AG09309 (cell line): ENCODE results near the gene CMTM1.
"Not testable (repeated sequence)": the region's sequence is repeated elsewhere in the genome, so short reads cannot be mapped to it uniquely, and the experiment has no call there.

Experiments
- DNase-seq: peaks from one replicate; pipeline ENCODE4 v3.0.0-alpha.2; 2010; ENCODE audit warnings: low read depth
- H3K4me3 ChIP-seq: 2 replicates; pipeline ENCODE4 v1.5.1; 2011; ENCODE audit warnings: mild to moderate bottlenecking, low read depth, low read length, moderate library complexity; ENCODE audit not compliant: control insufficient read depth
- TF ChIP-seq, protein P1 (sequence below): IDR thresholded peaks from 2 replicates; pipeline ENCODE4 v1.5.1; 2011; ENCODE audit warnings: mild to moderate bottlenecking, low read depth, low read length, inconsistent platforms; ENCODE audit not compliant: insufficient read depth, control insufficient read depth; ENCODE audit errors: missing control alignments

The CMTM1 gene

DNA sequence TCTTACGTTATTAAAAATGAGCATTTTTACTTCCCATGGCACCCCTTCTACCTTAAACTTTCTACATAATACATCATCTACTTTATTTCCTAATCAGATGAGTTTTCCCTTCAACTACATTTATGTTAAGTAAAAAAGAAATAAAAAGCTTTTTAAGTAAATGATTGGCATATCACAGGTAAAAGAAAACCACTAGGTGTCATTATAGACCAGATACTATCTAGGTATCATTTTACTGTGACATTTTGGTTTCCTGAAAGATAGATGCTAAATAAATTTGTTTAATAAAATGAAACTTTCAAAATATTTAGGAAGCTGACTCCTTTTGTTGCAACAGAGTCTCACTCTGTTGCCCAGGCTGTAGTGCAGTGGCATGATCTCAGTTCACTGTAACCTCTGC is 3.8 kb upstream of the CMTM1 start:
- TF ChIP-seq, protein P1, sequence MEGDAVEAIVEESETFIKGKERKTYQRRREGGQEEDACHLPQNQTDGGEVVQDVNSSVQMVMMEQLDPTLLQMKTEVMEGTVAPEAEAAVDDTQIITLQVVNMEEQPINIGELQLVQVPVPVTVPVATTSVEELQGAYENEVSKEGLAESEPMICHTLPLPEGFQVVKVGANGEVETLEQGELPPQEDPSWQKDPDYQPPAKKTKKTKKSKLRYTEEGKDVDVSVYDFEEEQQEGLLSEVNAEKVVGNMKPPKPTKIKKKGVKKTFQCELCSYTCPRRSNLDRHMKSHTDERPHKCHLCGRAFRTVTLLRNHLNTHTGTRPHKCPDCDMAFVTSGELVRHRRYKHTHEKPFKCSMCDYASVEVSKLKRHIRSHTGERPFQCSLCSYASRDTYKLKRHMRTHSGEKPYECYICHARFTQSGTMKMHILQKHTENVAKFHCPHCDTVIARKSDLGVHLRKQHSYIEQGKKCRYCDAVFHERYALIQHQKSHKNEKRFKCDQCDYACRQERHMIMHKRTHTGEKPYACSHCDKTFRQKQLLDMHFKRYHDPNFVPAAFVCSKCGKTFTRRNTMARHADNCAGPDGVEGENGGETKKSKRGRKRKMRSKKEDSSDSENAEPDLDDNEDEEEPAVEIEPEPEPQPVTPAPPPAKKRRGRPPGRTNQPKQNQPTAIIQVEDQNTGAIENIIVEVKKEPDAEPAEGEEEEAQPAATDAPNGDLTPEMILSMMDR, result no peak
- DNase-seq, result no peak
- H3K4me3 ChIP-seq, result no peak overlapping the region

DNA sequence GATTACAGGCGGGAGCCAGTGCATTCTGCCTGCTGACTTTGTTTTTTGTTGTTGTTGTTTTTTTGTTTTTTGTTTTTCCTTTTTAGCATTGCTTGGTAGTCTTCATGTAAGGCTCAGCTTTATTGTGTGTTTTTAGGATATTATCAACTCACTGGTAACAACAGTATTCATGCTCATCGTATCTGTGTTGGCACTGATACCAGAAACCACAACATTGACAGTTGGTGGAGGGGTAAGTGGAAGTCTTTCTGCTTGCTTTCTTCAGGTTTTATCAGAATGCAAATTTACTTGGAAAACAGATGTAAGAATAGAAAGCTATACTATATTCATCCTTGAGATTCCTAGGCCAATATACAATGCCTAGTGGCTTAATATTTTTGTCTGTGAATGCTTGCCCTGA is 3.3 kb upstream of the CMTM1 start:
- DNase-seq, result no peak
- TF ChIP-seq, protein P1, result no peak
- H3K4me3 ChIP-seq, result no peak overlapping the region

DNA sequence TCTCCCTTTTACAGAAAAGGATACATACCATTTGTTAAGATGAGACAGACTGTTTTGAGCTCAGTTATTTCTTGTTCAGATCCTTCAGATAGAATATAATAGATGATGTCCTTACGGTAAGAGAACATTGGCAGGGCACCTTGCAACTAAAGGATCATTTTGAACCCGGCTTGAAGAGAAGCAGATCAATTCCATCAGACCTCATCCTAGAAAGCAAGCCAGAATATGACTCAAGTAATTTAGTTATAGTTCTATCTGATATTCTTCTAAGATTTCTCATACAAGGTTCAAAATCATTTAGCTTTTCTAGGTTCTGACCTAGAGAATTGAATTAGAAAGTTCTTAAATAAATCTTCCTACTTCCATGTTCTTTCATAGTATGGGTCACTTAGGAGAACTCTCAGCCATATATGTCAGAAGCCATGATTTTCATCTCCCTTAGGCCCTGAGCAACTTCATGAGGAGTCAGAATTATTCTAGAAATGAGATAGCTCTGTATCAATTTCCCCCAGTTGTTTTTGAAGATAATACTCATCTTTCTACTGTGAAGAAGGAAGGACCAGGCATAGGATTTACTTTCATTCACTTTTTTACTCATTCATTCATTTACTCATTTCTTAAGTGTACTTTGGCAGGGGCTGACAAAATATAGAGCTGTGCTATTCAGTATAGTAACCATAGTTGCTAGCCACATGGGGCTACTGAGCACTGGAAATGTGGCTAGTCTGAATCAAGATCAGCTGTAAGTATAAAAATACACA is 2.5 kb upstream of the CMTM1 start:
- no peak overlapping the region for H3K4me3 ChIP-seq
- TF ChIP-seq, protein P1, result no peak
- DNase-seq, result no peak

DNA sequence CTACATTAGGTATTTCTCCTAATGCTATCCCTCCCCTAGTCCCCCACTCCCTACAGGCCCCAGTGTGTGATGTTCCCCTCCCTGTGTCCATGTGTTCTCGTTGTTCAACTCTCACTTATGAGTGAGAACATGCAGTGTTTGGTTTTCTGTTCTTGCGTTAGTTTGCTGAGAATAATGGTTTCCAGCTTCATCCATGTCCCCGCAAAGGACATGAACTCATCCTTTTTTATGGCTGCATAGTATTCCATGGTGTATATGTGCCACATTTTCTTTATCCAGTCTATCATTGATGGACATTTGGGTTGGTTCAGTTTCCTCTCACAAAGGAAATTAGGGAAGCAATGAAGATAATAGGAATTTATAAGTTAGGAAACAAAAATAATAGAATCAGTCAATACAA is 1.0 kb downstream of the CMTM1 start:
- H3K4me3 ChIP-seq, DNase-seq: not testable (repeated sequence)

DNA sequence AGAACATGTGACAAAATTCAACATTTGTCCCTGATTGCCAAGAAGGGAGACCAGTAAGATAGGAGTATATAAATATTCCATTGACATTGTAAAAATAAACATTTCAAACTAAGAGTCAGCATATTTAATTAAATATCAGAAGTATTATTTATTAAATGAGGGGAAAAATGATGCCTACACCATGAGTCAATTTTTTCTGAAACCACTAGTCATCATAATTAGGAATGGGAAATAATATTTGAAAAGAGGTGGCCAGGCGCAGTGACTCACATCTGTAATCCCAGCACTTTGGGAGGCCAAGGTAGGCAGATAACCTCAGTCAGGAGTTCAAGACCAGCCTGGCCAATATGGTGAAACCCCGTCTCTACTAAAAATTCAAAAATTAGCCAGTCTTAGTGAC is 2.1 kb downstream of the CMTM1 start:
- no peak overlapping the region for H3K4me3 ChIP-seq
- TF ChIP-seq, protein P1, result no peak
- DNase-seq, result no peak

DNA sequence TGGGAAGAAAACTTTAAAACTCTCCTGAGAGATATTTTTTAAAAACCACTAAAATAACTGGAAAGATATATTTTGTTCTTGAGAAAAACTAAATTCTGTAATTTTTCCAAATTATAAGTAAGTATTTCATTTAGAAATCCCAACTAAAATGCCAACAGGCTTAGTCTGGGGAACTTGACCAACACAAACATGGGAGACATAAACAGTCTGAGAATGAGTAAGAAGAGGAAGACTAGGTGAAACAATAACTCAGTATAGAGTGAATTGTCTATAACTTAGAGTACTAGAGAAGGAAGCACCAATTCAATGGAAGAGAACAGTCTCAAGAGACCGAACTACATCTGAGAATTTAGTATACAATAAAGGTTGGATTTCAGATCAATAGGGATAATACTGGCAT is 2.9 kb downstream of the CMTM1 start:
- TF ChIP-seq, protein P1, result no peak
- no peak overlapping the region for H3K4me3 ChIP-seq
- DNase-seq, result no peak

DNA sequence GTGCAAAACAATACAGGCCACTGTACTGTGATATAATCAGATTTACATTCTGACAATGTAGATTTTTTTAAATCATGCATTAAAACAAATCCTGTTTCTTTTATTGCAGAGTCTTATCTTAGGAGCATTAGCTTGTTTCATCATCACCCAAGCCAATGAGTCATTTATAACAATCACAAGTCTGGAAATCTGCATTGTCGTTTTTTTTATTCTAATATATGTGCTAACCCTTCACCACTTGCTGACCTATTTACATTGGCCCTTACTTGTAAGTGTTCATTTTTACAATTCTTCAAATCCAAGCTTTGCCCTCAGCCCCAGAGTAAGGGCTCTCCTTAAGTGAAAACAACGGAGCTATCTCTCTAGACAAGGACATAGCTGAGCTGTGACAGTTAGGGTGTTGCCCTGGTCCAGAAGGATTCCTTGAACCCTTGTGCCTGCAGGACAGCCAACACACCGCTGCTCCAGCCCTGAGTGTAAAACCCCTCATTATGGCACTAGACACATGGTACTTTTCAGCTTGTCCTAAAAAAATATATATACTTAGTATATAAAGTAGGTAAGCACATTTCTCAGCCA is 3.7 kb downstream of the CMTM1 start:
- TF ChIP-seq, protein P1, result no peak
- no peak overlapping the region for H3K4me3 ChIP-seq
- no peak for DNase-seq
